Effector memory CD8-positive, alpha-beta T cell (primary cell): Measurements from ENCODE around the gene SCO2.

Source experiments
- ATAC-seq: fragments of 150-1000 bp; cut with Tn5 transposase; replicated peaks from 2 replicates; pipeline ENCODE4 v1.10.0; 2021; ENCODE audit warnings: mild to moderate bottlenecking, moderate library complexity
- DNase-seq, 3 experiments: peaks; one replicate each; pipeline ENCODE4 v3.0.0; 2021
- H3K27ac Mint-ChIP-seq, 2 donors: one replicate each; pipeline ENCODE4 v1.8.0; 2022; ENCODE audit warnings: mild to moderate bottlenecking in 2 of 2, mixed read lengths in 2 of 2, moderate library complexity in 2 of 2
- H3K27me3 Mint-ChIP-seq, 2 donors: one replicate each; pipeline ENCODE4 v1.8.0; 2022; ENCODE audit warnings: mixed read lengths in 2 of 2
- H3K36me3 Mint-ChIP-seq: one replicate; pipeline ENCODE4 v1.8.0; 2022; ENCODE audit warnings: mild to moderate bottlenecking, moderate library complexity, mixed read lengths; ENCODE audit not compliant: insufficient read depth
- H3K4me1 Mint-ChIP-seq, 2 donors: one replicate each; pipeline ENCODE4 v1.8.0; 2022; ENCODE audit warnings: low read depth in 2 of 2, mixed read lengths in 2 of 2
- H3K4me3 Mint-ChIP-seq, 2 donors: one replicate each; pipeline ENCODE4 v1.8.0; 2022; ENCODE audit warnings: mild to moderate bottlenecking in 2 of 2, mixed read lengths in 2 of 2, moderate library complexity in 2 of 2
- H3K9me3 Mint-ChIP-seq, 2 donors: one replicate each; pipeline ENCODE4 v1.8.0; 2022; ENCODE audit warnings: mixed read lengths in 2 of 2

SCO2 gene

DNA sequence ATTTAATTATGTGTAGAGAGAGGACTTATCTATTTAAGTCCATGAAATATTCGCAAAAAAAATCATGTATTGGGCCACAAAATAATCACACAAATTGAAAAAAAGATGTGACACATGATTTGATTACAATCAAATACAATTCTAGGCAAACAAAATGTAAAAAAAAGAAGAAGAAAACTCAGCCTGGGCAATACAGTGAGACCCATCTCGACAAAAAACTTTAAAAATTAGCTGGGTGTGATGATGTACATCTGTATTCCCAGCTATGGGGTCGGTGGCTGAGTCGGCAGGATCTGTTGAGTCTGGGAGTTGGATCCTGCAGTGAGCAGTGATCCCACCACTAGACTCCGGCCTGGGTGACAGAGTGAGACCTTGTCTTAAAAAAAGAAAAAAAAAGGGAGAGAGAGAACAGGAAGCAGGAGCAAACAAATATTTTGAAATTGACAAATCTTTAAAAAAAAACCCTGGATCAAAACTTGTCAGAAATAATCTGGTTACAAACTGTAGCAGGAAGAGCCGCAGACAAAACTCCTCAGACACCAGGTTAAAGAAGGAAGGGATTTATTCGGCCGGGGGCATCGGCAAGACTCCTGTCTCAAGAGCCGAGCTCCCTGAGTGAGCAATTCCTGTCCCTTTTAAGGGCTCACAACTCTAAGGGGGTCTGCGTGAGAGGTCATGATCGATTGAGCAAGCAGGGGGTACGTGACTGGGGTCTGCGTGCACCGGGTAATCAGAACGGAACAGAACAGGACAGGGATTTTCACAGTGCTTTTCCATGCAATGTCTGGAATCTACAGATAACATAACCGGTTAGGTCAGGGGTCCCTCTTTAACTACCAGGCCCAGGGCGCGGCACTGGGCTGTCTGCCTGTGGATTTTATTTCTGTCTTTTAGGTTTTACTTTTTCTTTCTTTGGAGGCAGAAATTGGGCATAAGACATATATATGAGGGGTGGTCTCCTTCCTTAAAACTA lies 7.7 kb upstream of the SCO2 start:
- Mint-ChIP-seq H3K9me3 (no peaks in the 10 kb centered on the region), H3K4me1 (peaks cover 22 to 24% of the 10 kb centered on the region in 2 donors), H3K36me3 (peaks cover 25% of the 10 kb centered on the region), H3K27me3 (no peaks in the 10 kb centered on the region), H3K27ac (peak overlapping the region; percentile 94 to 99), H3K4me3 (peak overlapping the region; percentile 86 to 96)
- ATAC-seq: no peak
- DNase-seq: no peak

DNA sequence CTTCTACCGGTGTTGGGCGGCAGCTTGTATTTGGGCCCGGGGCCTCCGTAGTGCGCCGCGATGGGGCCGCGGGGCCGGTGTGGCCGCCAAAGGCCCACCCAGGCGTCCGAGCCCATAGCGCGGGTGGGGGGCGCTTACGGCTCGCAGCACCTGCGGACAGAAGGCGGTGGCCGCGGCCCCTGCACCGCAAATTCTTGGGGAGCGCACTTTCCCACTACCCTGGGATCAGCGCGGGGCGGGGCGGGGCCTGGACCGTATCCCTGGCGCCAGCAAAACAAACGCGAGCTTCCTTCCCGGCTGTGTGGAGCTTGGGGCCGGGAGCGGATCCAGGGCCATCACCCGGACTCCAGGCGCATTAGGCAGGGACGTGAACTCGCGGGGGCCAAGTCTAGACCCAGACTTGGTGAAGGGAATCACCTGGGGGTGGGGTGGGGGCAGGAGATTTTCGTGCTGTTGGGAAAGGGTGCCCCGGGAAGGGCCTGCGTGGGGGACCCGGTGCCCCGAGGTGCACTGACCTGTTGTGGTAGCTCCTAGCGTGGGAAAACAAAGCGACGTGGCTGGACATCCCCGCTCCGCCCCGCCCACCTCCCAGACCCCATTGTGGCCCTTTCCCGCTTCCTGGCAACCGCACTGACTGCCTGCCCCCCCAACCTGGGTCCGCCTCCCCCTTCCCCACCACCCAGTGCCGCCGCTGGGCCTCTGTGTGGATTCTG lies 6.7 kb upstream of the SCO2 start:
- Mint-ChIP-seq H3K9me3 (no peaks in the 10 kb centered on the region), H3K27me3 (no peaks in the 10 kb centered on the region), H3K27ac (peak overlapping the region; percentile 94 to 99), H3K4me1 (peaks cover 23 to 29% of the 10 kb centered on the region in 2 donors), H3K36me3 (peaks cover 25% of the 10 kb centered on the region), H3K4me3 (peak overlapping the region; percentile 86 to 96)
- ATAC-seq: no peak
- no peak for DNase-seq

DNA sequence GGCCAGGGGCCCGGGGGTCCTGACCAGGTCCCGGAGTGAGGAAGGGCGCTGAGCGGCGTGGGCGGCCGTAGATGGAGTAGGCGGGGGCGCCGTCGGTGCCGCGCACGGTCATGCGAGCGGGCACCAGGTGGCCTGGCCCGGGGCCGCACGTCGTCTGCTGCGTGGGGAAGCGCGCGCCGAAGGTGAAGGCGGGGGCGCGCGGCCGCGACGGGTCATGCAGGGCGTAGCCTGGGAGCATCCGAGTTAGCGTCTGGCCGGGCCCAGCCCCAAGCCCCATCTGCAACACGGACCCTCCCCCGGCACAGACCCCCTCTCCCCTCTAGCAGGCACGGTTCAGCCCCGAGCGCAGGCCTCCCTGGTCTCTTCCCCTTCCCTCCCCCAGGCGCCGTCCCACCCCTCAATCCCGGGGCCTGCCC lies 6.2 kb upstream of the SCO2 start:
- peaks cover 29 to 34% of the 10 kb centered on the region in 2 donors for H3K4me1 Mint-ChIP-seq
- no peaks in the 10 kb centered on the region for H3K27me3 Mint-ChIP-seq
- peak overlapping the region; percentile 94 to 99 for H3K27ac Mint-ChIP-seq

DNA sequence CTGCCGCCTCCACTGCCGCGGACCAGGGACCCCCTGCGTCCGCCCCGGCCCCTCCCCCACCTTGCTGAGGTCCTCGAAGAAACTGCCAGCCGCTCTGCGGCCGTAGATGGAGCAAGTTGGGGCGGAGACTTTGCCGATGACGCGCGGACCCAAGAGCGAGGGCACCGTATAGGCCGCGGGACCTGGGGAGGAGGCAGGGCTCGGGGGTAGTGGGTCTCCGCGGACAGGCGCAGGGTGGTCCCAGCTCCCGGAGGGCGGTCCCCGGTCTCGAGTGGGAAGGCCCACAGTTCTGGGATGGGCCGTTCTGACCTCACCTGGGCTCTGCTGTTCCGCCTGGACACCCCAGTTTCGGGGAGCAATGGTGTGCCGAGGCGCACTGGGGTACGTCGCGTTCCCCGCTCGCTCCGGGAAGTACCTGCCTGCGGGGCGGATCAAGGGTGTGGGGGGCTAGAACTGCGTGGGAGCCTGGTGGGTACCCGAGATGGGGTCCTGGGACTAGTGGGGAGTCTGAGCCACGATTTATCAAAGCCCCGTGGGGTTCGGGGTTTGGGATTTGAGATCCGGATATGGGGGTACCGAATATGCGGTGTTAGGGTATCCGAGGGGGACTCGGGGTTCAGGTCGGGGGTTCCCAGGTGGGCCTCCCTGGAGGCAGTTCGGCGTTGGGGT lies 5.6 kb upstream of the SCO2 start:
- H3K36me3 Mint-ChIP-seq: peaks cover 26% of the 10 kb centered on the region
- ATAC-seq: peak; percentile 51
- peak overlapping the region; percentile 86 to 96 for H3K4me3 Mint-ChIP-seq
- peak; percentile 70 to 77 (median 70) for DNase-seq
- peak overlapping the region; percentile 94 to 99 for H3K27ac Mint-ChIP-seq
- H3K9me3 Mint-ChIP-seq: no peaks in the 10 kb centered on the region
- H3K4me1 Mint-ChIP-seq: peaks cover 30 to 34% of the 10 kb centered on the region in 2 donors
- H3K27me3 Mint-ChIP-seq: no peaks in the 10 kb centered on the region

More for the DNA sequence above, 6.2 kb upstream of the SCO2 start:
- no peaks in the 10 kb centered on the region for H3K9me3 Mint-ChIP-seq
- ATAC-seq (peak; percentile 62), DNase-seq (peak; percentile 50 to 65 (median 54))
- H3K4me3 Mint-ChIP-seq: peak overlapping the region; percentile 86 to 96
- peaks cover 25% of the 10 kb centered on the region for H3K36me3 Mint-ChIP-seq

DNA sequence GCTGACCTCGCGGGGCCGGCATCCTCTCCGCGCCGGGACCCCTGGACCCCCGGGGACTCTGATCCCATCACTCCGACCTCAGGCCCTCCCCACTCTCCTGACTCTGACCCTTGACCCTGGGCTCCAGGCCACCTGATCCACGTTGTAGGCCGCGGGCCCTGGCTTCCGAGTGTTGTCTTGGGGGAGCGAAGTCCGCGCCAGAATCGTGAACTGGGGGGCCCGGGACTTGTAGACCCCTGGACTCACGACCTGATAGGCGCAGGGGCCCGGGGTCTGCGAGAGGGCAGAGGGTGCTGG lies 5.1 kb upstream of the SCO2 start:
- peak overlapping the region; percentile 94 to 99 for H3K27ac Mint-ChIP-seq
- DNase-seq (peak in 1 of 3 experiments; percentile 33), ATAC-seq (no peak)
- H3K9me3 Mint-ChIP-seq: no peaks in the 10 kb centered on the region
- peak overlapping the region; percentile 86 to 96 for H3K4me3 Mint-ChIP-seq
- H3K27me3 Mint-ChIP-seq: no peaks in the 10 kb centered on the region
- H3K4me1 Mint-ChIP-seq: peaks cover 30 to 34% of the 10 kb centered on the region in 2 donors
- H3K36me3 Mint-ChIP-seq: peaks cover 31% of the 10 kb centered on the region

DNA sequence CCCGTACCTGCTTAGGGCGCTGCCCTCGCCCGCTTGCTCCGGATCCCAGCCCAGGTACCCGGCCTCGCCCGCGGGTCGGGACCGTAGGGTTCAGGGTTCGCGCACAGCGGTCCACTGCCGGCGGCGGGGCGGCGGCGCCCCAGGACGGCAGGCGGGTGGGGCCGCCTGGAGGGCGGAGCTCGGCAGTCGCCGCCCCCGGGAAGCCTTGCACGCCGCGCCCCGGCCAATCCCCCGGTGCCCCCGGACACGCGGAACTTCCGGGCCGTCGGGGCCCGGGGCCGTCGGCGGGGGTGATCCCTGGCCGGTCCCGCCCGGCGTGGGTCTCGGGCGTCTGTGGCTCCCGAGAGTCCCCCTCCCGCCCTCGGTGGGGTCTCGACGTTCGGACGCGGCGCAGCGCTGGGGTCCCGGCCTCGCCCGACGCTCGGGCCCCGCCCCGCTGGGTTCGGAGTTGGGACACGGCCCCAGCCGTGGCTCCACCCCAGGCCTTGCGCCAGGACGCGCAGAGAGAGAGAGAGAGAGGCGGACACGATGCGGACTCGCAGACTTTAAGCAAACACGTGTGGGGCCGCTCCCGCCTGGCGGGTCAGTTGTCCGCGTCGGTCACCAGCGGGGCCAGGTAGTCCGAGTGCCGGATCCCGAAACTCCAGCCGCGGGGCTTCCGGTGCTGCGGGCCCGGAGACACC lies 4.6 kb upstream of the SCO2 start, which contains the start of gene TYMP:
Gene TYMP (minus strand): TSS at position 116 of the 683 bp plus-strand sequence. CDS start 303 bp downstream, outside the sequence.
- H3K9me3 Mint-ChIP-seq: no peaks in the 10 kb centered on the region
- peaks cover 30 to 34% of the 10 kb centered on the region in 2 donors for H3K4me1 Mint-ChIP-seq
- H3K4me3 Mint-ChIP-seq: peak within 1 kb of the TSS; percentile 86 to 96
- DNase-seq: peak; percentile 45 to 54 (median 51)
- ATAC-seq: peak; percentile 7
- H3K27ac Mint-ChIP-seq: peak within 1 kb of the TSS; percentile 94 to 99
- H3K27me3 Mint-ChIP-seq: no peaks in the 10 kb centered on the region
- peaks cover 36% of the 10 kb centered on the region for H3K36me3 Mint-ChIP-seq

DNA sequence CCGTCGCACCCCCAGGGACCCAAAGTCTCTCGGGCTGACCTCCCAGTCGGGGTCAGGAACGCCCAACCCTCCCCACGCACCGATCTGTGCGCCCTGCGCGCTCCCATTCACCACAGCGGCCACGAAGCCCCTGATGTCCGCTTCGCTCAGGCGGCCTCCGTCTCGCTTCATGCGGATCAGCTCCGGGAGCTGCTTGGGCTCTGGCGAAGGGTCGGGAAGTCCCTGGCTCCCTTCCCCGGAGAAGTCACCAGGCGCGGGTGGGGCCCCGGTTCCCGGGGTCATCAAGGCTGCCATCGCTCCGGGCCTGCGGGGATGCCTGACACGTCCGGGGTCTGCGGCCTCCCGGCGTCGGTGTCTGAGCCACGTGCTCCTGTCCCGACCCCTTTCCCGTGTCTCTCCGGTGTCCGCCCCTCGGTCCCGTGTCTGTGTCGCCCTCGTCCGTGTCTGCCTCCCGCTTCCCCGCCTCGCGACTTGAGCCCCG lies 4.1 kb upstream of the SCO2 start:
- peaks cover 35 to 39% of the 10 kb centered on the region in 2 donors for H3K4me1 Mint-ChIP-seq
- DNase-seq (no peak), ATAC-seq (no peak)
- peak overlapping the region; percentile 35 to 94 for H3K27ac Mint-ChIP-seq
- peaks cover 42% of the 10 kb centered on the region for H3K36me3 Mint-ChIP-seq
- no peaks in the 10 kb centered on the region for H3K9me3 Mint-ChIP-seq
- H3K4me3 Mint-ChIP-seq: peak overlapping the region; percentile 83 to 96
- H3K27me3 Mint-ChIP-seq: no peaks in the 10 kb centered on the region

DNA sequence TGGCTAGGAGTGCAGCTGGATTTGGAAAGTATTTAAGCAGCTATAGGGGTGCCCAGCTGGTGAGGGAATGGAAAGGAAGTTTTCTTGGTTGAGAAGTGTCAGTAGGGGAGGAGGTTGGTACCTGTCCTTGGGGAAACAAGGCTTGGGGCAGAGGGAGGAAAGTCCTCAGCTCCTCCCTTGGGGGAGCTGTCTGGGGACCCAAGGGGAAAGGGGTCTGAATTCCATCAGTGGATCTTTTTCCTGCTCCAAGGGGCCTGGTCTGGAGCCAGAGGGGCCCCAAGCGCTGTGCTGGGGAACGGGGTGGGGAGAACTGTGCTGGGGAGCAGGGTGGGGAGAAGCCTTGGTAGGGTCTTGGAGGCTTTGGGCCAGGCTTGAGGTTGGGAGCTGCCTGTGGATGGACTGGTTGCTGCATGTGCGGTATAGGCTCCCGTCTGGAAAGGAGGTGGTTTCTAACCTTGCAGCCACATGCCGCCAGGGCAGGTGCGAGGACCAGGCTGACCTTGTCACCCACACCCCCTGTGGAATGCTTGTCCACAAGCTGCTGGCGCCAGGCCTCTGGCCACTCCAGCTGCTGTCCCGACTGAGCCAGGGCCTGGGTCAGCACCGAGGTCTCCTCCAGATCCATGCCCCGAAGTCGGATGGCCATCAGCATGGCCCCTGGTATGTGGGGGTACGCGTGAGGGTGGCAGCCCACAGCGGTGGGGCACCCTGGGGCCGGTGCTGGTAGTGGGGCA lies 3.5 kb upstream of the SCO2 start:
- DNase-seq (no peak), ATAC-seq (no peak)
- H3K9me3 Mint-ChIP-seq: no peaks in the 10 kb centered on the region
- H3K4me3 Mint-ChIP-seq: peak overlapping the region; percentile 83 to 96
- H3K27ac Mint-ChIP-seq: peak overlapping the region; percentile 86 to 94
- no peaks in the 10 kb centered on the region for H3K27me3 Mint-ChIP-seq
- peaks cover 39 to 41% of the 10 kb centered on the region in 2 donors for H3K4me1 Mint-ChIP-seq
- peaks cover 48% of the 10 kb centered on the region for H3K36me3 Mint-ChIP-seq

DNA sequence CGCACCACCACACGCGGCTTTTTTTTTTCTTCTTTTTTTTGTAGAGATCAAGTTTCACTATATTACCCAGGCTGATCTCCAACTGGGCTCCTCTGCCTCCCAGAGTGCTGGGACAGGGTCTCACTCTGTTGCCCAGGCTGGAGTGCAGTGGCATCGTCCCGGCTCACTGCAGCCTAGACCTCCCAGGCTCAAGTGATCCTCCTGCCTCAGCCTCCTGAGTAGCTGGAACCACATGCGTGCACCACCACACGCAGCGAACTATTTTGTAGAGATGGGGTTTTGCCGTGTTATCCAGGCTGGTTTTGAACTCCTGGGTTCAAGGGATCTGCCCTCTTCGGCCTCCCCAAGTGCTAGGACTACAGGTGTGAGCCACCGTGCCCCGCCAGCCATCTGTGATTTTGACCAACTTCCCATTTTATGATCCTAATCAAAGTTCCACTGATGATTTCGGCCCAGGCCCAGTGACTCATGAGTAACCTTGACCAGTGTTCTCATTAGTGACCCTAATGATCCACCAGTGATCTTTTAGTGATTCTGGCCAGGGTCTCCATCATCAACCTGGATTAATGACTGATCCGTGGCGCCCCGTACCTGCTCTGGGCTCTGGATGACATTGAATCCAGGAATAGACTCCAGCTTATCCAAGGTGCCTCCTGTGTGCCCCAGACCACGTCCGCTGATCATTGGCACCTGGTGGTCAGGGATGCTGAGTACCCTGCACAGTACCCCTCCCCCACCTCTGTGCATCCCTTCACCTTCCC lies 2.7 kb upstream of the SCO2 start:
- H3K9me3 Mint-ChIP-seq: no peaks in the 10 kb centered on the region
- DNase-seq (no peak), ATAC-seq (no peak)
- H3K27ac Mint-ChIP-seq: peak overlapping the region; percentile 94 to 95
- H3K27me3 Mint-ChIP-seq: no peaks in the 10 kb centered on the region
- H3K4me3 Mint-ChIP-seq: peak overlapping the region; percentile 83 to 96
- peaks cover 52% of the 10 kb centered on the region for H3K36me3 Mint-ChIP-seq
- peaks cover 38 to 39% of the 10 kb centered on the region in 2 donors for H3K4me1 Mint-ChIP-seq

DNA sequence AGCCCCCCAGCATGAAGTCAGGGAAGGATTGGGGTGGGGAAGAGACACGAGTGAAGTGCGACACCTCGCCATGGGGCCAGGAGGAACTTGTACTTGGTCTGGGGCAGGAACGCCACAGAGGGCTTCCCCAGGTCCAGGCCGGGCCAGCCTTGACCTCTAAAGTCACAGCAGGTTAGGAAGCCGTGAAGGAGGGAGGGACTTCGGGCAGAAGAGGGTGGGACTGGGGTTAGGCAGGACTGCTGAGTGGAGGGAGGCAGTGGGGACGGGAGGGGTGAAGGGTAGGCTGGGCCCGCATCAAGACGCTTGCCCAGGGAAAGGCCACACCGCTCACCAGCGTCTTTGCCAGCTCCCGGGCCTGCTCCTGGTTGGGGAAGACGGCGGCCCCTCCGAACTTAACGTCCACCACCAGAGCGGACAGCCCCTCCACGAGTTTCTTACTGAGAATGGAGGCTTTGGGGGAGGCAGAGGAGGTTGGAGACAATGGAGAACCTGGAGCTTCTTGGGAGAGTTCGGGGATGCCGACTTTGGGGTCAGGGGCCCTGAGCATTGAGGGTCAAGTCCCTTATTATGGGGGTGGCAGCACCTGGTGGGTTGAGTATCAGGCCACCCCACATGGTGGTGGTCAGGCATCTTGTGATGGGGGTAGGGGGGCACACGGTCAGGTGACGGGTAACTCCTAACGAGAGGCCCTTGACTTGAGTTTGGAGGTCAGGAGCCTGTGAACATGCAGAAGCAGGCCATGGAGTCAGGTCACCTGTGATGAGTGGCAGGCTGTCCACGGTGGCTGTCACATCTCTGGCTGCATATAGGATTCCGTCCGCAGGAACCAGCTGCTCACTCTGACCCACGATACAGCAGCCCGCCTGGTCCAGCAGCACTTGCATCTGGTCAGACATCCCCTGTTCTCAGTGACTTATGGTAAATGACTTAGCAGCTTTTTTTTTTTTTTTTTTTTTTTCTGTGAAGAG lies 1.7 kb upstream of the SCO2 start:
- Mint-ChIP-seq H3K36me3 (peaks cover 60% of the 10 kb centered on the region), H3K9me3 (no peaks in the 10 kb centered on the region), H3K27ac (peak overlapping the region; percentile 92 to 95), H3K4me1 (peaks cover 32 to 34% of the 10 kb centered on the region in 2 donors), H3K27me3 (no peaks in the 10 kb centered on the region), H3K4me3 (peak overlapping the region; percentile 83 to 96)
- ATAC-seq (no peak), DNase-seq (peak in 1 of 3 experiments; percentile 40)
